ENCODE measurements around the gene SLC1A4.

DNA sequence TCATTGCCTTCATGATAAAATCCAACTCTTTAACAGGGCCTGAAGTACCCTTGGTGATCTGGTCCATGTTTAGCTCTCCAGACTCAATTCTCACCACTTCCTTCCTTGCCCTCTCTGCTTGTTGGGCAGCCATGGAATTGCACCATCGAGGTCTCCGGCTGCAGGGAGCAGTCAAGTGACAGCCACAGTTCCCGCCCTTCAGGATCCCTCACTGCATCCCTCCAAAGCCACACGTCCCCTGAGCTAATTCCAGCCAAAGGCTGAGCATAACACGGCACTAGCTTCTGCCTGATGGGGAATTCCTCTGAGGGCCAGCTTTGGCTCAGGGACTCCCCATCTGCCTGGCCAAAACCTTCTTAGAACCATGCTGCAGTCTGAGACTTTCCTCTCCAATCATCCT, 47.4 kb upstream of the SLC1A4 start:
- TF ChIP-seq RAD21 (conservative IDR thresholded peaks at IDR 0.05) (no peak), TAF1 (IDR thresholded peaks at IDR 0.05; ENCODE audit: low read depth) (no peak), EP300 (conservative IDR thresholded peaks at IDR 0.05; ENCODE audit: poor library complexity, severe bottlenecking) (no peak), EZH2 (IDR thresholded peaks at IDR 0.05; ENCODE audit: borderline replicate concordance, insufficient read depth, low read length, poor library complexity, severe bottlenecking) (no peak)
- TF ChIP-seq, protein P1, sequence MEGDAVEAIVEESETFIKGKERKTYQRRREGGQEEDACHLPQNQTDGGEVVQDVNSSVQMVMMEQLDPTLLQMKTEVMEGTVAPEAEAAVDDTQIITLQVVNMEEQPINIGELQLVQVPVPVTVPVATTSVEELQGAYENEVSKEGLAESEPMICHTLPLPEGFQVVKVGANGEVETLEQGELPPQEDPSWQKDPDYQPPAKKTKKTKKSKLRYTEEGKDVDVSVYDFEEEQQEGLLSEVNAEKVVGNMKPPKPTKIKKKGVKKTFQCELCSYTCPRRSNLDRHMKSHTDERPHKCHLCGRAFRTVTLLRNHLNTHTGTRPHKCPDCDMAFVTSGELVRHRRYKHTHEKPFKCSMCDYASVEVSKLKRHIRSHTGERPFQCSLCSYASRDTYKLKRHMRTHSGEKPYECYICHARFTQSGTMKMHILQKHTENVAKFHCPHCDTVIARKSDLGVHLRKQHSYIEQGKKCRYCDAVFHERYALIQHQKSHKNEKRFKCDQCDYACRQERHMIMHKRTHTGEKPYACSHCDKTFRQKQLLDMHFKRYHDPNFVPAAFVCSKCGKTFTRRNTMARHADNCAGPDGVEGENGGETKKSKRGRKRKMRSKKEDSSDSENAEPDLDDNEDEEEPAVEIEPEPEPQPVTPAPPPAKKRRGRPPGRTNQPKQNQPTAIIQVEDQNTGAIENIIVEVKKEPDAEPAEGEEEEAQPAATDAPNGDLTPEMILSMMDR (IDR thresholded peaks at IDR 0.05; ENCODE audit: poor library complexity, severe bottlenecking), result no peak

All from neural cell (in vitro differentiated cells).